ENCODE measurements around the gene ENTR1.

ENTR1 gene

GRCh38 chr9:136451221-136451877, 40.9 kb upstream of the ENTR1 start:
- Histone ChIP-seq H4K20me1 (peaks cover 75 to 100% (median 99%) of the 10 kb centered on the region in 11 experiments), H3K36me3 (peaks cover 84 to 100% (median 95%) of the 10 kb centered on the region in 11 experiments), H3K27me3 (no peaks in the 10 kb centered on the region), H3K9me3 (replicated peaks in 1 of 11) (no peaks in the 10 kb centered on the region), H3K4me3 (peak overlapping the region in 6 of 10 experiments; percentile 4 to 47 (median 33); a peak in 9 of 20 replicates), H3K9ac (peak overlapping the region in 9 of 11 experiments; percentile 4 to 64 (median 45); a peak in 14 of 22 replicates), H3K4me2 (peak overlapping the region; percentile 31 to 96 (median 88); a peak in 21 of 22 replicates), H3K4me1 (peaks cover 19 to 96% (median 93%) of the 10 kb centered on the region in 10 experiments), H3K27ac (peak overlapping the region in 8 of 11 experiments; percentile 3 to 57 (median 20); a peak in 10 of 22 replicates)
- TF ChIP-seq Cebpa-rat (IDR thresholded peaks at IDR 0.05) = peak in 3 of 11 experiments; percentile 49 to 51 (median 50); a peak in 4 of 22 replicates

- peak overlapping the region in 1 of 11 experiments; percentile 4; a peak in 2 of 22 replicates for H3K9ac ChIP-seq
- peaks cover 71 to 100% (median 98%) of the 10 kb centered on the region in 11 experiments for H4K20me1 ChIP-seq
- H3K27me3 ChIP-seq = no peaks in the 10 kb centered on the region
- no peak for TF ChIP-seq Cebpa-rat (IDR thresholded peaks at IDR 0.05)
- H3K36me3 ChIP-seq = peaks cover 85 to 100% (median 95%) of the 10 kb centered on the region in 11 experiments
- H3K9me3 ChIP-seq (replicated peaks in 1 of 11) = no peaks in the 10 kb centered on the region
- H3K4me3 ChIP-seq = no peak overlapping the region
- peaks cover 9 to 90% (median 86%) of the 10 kb centered on the region in 10 experiments for H3K4me1 ChIP-seq
- peak overlapping the region in 10 of 11 experiments; percentile 48 to 93 (median 82); a peak in 16 of 22 replicates for H3K4me2 ChIP-seq
- no peak overlapping the region for H3K27ac ChIP-seq
Observed at GRCh38 chr9:136448655-136449054, 38.2 kb upstream of the ENTR1 start.

GRCh38 chr9:136447173-136447778, 36.9 kb upstream of the ENTR1 start:
- H3K4me2 ChIP-seq = peak overlapping the region; percentile 23 to 93 (median 80); a peak in 20 of 22 replicates
- H3K27me3 ChIP-seq = no peaks in the 10 kb centered on the region
- H3K4me1 ChIP-seq = peaks cover 17 to 91% (median 86%) of the 10 kb centered on the region in 10 experiments
- peak overlapping the region in 2 of 11 experiments; percentile 7 to 21; a peak in 4 of 22 replicates for H3K27ac ChIP-seq
- no peaks in the 10 kb centered on the region for H3K9me3 ChIP-seq (replicated peaks in 1 of 11)
- TF ChIP-seq Cebpa-rat (IDR thresholded peaks at IDR 0.05) = no peak
- peak overlapping the region in 6 of 10 experiments; percentile 2 to 36 (median 6); a peak in 5 of 20 replicates for H3K4me3 ChIP-seq
- H4K20me1 ChIP-seq = peaks cover 70 to 100% (median 99%) of the 10 kb centered on the region in 11 experiments
- H3K36me3 ChIP-seq = peaks cover 83 to 100% (median 95%) of the 10 kb centered on the region in 11 experiments
- peak overlapping the region in 6 of 11 experiments; percentile 21 to 50 (median 28); a peak in 10 of 22 replicates for H3K9ac ChIP-seq

- Histone ChIP-seq H3K36me3 (peaks cover 80 to 98% (median 93%) of the 10 kb centered on the region in 11 experiments), H3K4me3 (no peak overlapping the region), H4K20me1 (peaks cover 70 to 100% (median 99%) of the 10 kb centered on the region in 11 experiments), H3K4me2 (peak overlapping the region in 5 of 11 experiments; percentile 77 to 92 (median 89); a peak in 10 of 22 replicates), H3K27ac (no peak overlapping the region), H3K4me1 (peaks cover 23 to 91% (median 86%) of the 10 kb centered on the region in 10 experiments), H3K9me3 (replicated peaks in 1 of 11) (no peaks in the 10 kb centered on the region), H3K9ac (peak overlapping the region in 1 of 11 experiments; percentile 5; a peak in 1 of 22 replicates), H3K27me3 (no peaks in the 10 kb centered on the region)
- no peak for TF ChIP-seq Cebpa-rat (IDR thresholded peaks at IDR 0.05)
Observed at GRCh38 chr9:136445799-136446198, 35.4 kb upstream of the ENTR1 start.

GRCh38 chr9:136444102-136444501, 33.7 kb upstream of the ENTR1 start:
- no peak for TF ChIP-seq Cebpa-rat (IDR thresholded peaks at IDR 0.05)
- H3K27ac ChIP-seq = no peak overlapping the region

GRCh38 chr9:136443687-136444086, 33.3 kb upstream of the ENTR1 start:
- Histone ChIP-seq H3K9ac (no peak overlapping the region), H3K27ac (no peak overlapping the region), H3K36me3 (peaks cover 60 to 80% (median 73%) of the 10 kb centered on the region in 11 experiments), H4K20me1 (peaks cover 58 to 97% (median 92%) of the 10 kb centered on the region in 11 experiments), H3K4me2 (peak overlapping the region in 7 of 11 experiments; percentile 6 to 100 (median 99); a peak in 7 of 22 replicates), H3K9me3 (replicated peaks in 1 of 11) (no peaks in the 10 kb centered on the region), H3K4me3 (no peak overlapping the region), H3K27me3 (no peaks in the 10 kb centered on the region), H3K4me1 (peaks cover 33 to 82% (median 79%) of the 10 kb centered on the region in 10 experiments)
- no peak for TF ChIP-seq Cebpa-rat (IDR thresholded peaks at IDR 0.05)

More at GRCh38 chr9:136444102-136444501, 33.7 kb upstream of the ENTR1 start:
- H3K4me3 ChIP-seq = no peak overlapping the region
- H3K4me1 ChIP-seq = peaks cover 33 to 87% (median 83%) of the 10 kb centered on the region in 10 experiments
- H3K4me2 ChIP-seq = peak overlapping the region in 6 of 11 experiments; percentile 6 to 99 (median 98); a peak in 4 of 22 replicates
- H4K20me1 ChIP-seq = peaks cover 62 to 97% (median 92%) of the 10 kb centered on the region in 11 experiments
- H3K27me3 ChIP-seq = no peaks in the 10 kb centered on the region
- H3K36me3 ChIP-seq = peaks cover 64 to 84% (median 77%) of the 10 kb centered on the region in 11 experiments
- no peak overlapping the region for H3K9ac ChIP-seq
- H3K9me3 ChIP-seq (replicated peaks in 1 of 11) = no peaks in the 10 kb centered on the region

GRCh38 chr9:136443087-136443486, 32.7 kb upstream of the ENTR1 start:
- Histone ChIP-seq H3K4me2 (peak overlapping the region; percentile 87 to 100 (median 98); a peak in 21 of 22 replicates), H3K9ac (peak overlapping the region in 9 of 11 experiments; percentile 44 to 95 (median 50); a peak in 11 of 22 replicates), H3K9me3 (replicated peaks in 1 of 11) (no peaks in the 10 kb centered on the region), H4K20me1 (peaks cover 59 to 97% (median 92%) of the 10 kb centered on the region in 11 experiments), H3K4me3 (no peak overlapping the region; a peak in 1 of 20 replicates), H3K4me1 (peaks cover 38 to 82% (median 77%) of the 10 kb centered on the region in 10 experiments), H3K27ac (peak overlapping the region in 6 of 11 experiments; percentile 60 to 83 (median 63); a peak in 7 of 22 replicates), H3K36me3 (peaks cover 54 to 74% (median 67%) of the 10 kb centered on the region in 11 experiments), H3K27me3 (no peaks in the 10 kb centered on the region)
- no peak for TF ChIP-seq Cebpa-rat (IDR thresholded peaks at IDR 0.05)

GRCh38 chr9:136442265-136442664, 31.9 kb upstream of the ENTR1 start:
- Histone ChIP-seq H3K36me3 (peaks cover 46 to 69% (median 59%) of the 10 kb centered on the region in 11 experiments), H3K27me3 (no peaks in the 10 kb centered on the region), H3K9me3 (replicated peaks in 1 of 11) (no peaks in the 10 kb centered on the region), H3K9ac (peak overlapping the region; percentile 15 to 95 (median 50); a peak in 19 of 22 replicates), H3K27ac (peak overlapping the region in 9 of 11 experiments; percentile 22 to 83 (median 62); a peak in 17 of 22 replicates), H4K20me1 (peaks cover 59 to 97% (median 92%) of the 10 kb centered on the region in 11 experiments), H3K4me3 (peak overlapping the region in 1 of 10 experiments; percentile 25; a peak in 3 of 20 replicates), H3K4me1 (peaks cover 46 to 82% (median 77%) of the 10 kb centered on the region in 10 experiments), H3K4me2 (peak overlapping the region; percentile 87 to 100 (median 98))
- TF ChIP-seq Cebpa-rat (IDR thresholded peaks at IDR 0.05) = no peak
